SK-N-MC (cell line): ENCODE results near the gene ADIPOR2.

Experiments
- EZH2 ChIP-seq: fragments of 200-600 bp; sonication (generic); IDR thresholded peaks from one replicate; pipeline ENCODE4 v1.6.1; 2017; ENCODE audit warnings: antibody characterized with exemption
- FOXP2 ChIP-seq: optimal IDR thresholded peaks from 2 replicates; pipeline ENCODE3; 2011; ENCODE audit warnings: mild to moderate bottlenecking, moderate library complexity; ENCODE audit not compliant: insufficient read depth; ENCODE audit errors: extremely low read length, control extremely low read depth
- POLR2AphosphoS5 ChIP-seq: IDR thresholded peaks from 2 replicates; pipeline ENCODE4 v1.6.1; 2012; ENCODE audit warnings: mild to moderate bottlenecking, low read depth, low read length, borderline replicate concordance

DNA sequence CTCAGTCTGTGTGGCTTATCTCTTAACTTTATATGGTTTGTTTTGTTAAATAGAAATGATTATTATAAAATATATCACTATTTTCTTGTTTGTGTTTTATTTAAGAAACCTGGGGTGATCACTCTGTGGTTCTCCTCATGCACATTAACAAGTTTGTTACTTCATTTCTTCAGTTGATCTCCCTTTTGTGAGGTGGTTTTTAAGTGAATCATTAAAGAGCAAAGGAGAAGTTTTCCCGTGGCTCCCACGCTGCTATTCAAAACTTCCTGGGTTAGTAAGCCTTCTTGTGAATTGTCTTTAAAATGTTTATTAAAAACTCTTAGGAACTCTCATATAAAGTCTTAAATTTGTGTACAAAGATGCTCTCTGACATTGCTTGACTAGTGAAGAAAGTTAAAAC is 11.8 kb downstream of the ADIPOR2 start:
- TF ChIP-seq EZH2 (no peak), POLR2AphosphoS5 (no peak), FOXP2 (no peak)
